ENCODE data around the gene P2RY6. TPM values are rescaled to one million over a fixed set of nuclear protein-coding genes. Genes with fewer than 3 reads are reported as not detected.
A peak's percentile ranks its signal among the peaks of the same experiment; 100 is the strongest.

The P2RY6 gene
- total and polyA plus RNA-seq, 2 of the 8 experiments (the other 6 are each of a cell fraction or from before 2014, with no cell fraction given), result 0.15 TPM; not detected in 1

DNA sequence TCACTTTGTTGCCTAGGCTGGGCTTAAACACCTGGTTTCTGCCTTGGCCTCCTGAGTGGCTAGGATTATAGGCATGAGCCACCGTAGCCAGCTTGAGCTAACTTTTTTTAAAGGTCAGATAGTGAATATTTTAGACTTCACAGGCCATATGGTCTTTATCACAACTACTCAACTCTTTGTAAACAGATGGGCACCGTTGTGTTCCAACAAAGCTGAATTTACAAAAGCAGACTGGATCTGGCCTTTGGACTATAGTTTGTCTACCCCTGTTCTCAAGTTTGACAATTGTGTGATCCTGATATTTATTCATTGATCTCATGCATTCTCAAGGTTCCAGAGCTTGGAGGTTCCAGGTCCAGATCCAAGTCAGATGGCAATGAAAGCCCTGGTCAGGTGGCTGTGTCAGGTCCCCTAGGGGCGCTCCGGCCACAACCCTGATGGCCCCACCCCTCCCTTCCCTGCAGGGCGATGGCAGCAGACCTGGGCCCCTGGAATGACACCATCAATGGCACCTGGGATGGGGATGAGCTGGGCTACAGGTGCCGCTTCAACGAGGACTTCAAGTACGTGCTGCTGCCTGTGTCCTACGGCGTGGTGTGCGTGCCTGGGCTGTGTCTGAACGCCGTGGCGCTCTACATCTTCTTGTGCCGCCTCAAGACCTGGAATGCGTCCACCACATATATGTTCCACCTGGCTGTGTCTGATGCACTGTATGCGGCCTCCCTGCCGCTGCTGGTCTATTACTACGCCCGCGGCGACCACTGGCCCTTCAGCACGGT lies 38.3 kb upstream of the P2RY6 start:
- CTCF ChIA-PET (ENCODE audit: partially characterized antibody), result interaction anchor here (0.8 to 21.6 kb wide), 16 partner anchors 9 to 405 kb away, joined by 3 to 451 read pairs (median 7); no protein-coding TSS in a partner anchor
- H2AFZ ChIP-seq (ENCODE audit: low read length), result no peak overlapping the region
- H3K27me3 ChIP-seq (replicated peaks in 1 of 4; ENCODE audit: control insufficient read depth in 3 of 4, extremely low read depth in 1 of 4, insufficient read depth in 3 of 4, low read length in 3 of 4), result no peaks in the 10 kb centered on the region
- no peaks in the 10 kb centered on the region for H4K20me1 ChIP-seq (replicated peaks in 1 of 2; ENCODE audit: control insufficient read depth in 1 of 2, insufficient read depth in 2 of 2, low read length in 2 of 2)
- no peak overlapping the region for H3K18ac ChIP-seq (ENCODE audit: extremely low read depth, low read length)
- H3K56ac ChIP-seq (replicated peaks; ENCODE audit: insufficient read length, low read depth, low read length), result no peak overlapping the region
- H3K23me2 ChIP-seq (ENCODE audit: low read depth, low read length), result 0 out of 2 replicates have a peak, but pooled peaks cover 2% of the 10 kb centered on the region
- H4K91ac ChIP-seq (replicated peaks; ENCODE audit: insufficient read length, low read length), result peak overlapping the region; percentile 56
- DNase-seq (ENCODE audit: low read depth in 1 of 2, low spot score in 2 of 2) (no peak), FAIRE-seq (no peak)
- H3K79me1 ChIP-seq (ENCODE audit: low read depth, low read length), result no peaks in the 10 kb centered on the region; the same call in 1 of the 2 replicates
- no peak overlapping the region for H2BK12ac ChIP-seq (ENCODE audit: low read depth, low read length)
- no peak overlapping the region for H3K4me3 ChIP-seq (ENCODE audit: extremely low read depth in 1 of 4, insufficient read depth in 2 of 4, low read depth in 3 of 4, low read length in 4 of 4)
- no peak overlapping the region for H2BK120ac ChIP-seq (replicated peaks; ENCODE audit: low read depth, low read length)
- H3K9me3 ChIP-seq (ENCODE audit: insufficient read depth in 2 of 2, low read depth in 1 of 2, low read length in 1 of 2), result no peaks in the 10 kb centered on the region
- H4K8ac ChIP-seq (ENCODE audit: extremely low read depth, insufficient read depth, low read length), result no peak overlapping the region
- H2BK5ac ChIP-seq (ENCODE audit: low read depth, low read length), result no peak overlapping the region
- H2BK15ac ChIP-seq (ENCODE audit: low read length), result no peak overlapping the region
- H3K79me2 ChIP-seq (ENCODE audit: control insufficient read depth in 1 of 2, insufficient read depth in 2 of 2, low read length in 2 of 2), result no peaks in the 10 kb centered on the region
- no peak overlapping the region for H3K14ac ChIP-seq (ENCODE audit: insufficient read length)
- 96% methylated on average over 22 of the region's 23 CpGs; no CpG with 5 or more reads in 1 of the 2 experiments for WGBS, 2 experiments (ENCODE audit: extremely low coverage in 1 of 2, insufficient coverage in 1 of 2, insufficient read length in 1 of 2, insufficient replicate concordance in 2 of 2, low coverage in 1 of 2, low lambda C conversion rate in 2 of 2, missing lambda C conversion rate in 1 of 2)
- no peak overlapping the region for H2AK5ac ChIP-seq (ENCODE audit: low read depth, low read length)
- H3K4me2 ChIP-seq (ENCODE audit: insufficient read depth in 1 of 2, low read depth in 2 of 2, low read length in 2 of 2), result no peak overlapping the region
- no peak overlapping the region for H2BK20ac ChIP-seq (ENCODE audit: low read length)
- no peaks in the 10 kb centered on the region for H3K36me3 ChIP-seq (ENCODE audit: control insufficient read depth in 2 of 4, insufficient read depth in 4 of 4, low read length in 3 of 4)
- no peak overlapping the region for H4K5ac ChIP-seq (ENCODE audit: insufficient read length, low read depth, low read length)
- no peak overlapping the region for H3K23ac ChIP-seq (ENCODE audit: insufficient read length)
- POLR2A ChIA-PET (ENCODE audit: partially characterized antibody), result no interaction called here
- no peak overlapping the region for H3K9ac ChIP-seq (replicated peaks in 1 of 4; ENCODE audit: extremely low read depth in 1 of 4, low read depth in 3 of 4, low read length in 3 of 4)
- no peak overlapping the region for H3K27ac ChIP-seq (ENCODE audit: low read depth, low read length)
- H3K4ac ChIP-seq (replicated peaks; ENCODE audit: insufficient read length, low read depth, low read length), result no peak overlapping the region
- peaks cover 0 to 4% (median under 1%) of the 10 kb centered on the region in 4 experiments; a peak in 3 of 7 replicates for H3K4me1 ChIP-seq (replicated peaks in 1 of 4; ENCODE audit: control insufficient read depth in 3 of 4, insufficient read depth in 4 of 4, low read length in 3 of 4)
- TF ChIP-seq EP300 (IDR thresholded peaks at IDR 0.05; ENCODE audit: borderline replicate concordance in 1 of 2, low read depth in 2 of 2, low read length in 2 of 2), result no peak
- TF ChIP-seq CHD1 (IDR thresholded peaks at IDR 0.05; ENCODE audit: low read depth, low read length), result no peak
- no peak for TF ChIP-seq TCF12 (IDR thresholded peaks at IDR 0.05; ENCODE audit: low read depth, low read length)
- no peak for TF ChIP-seq EZH2 (IDR thresholded peaks at IDR 0.05; ENCODE audit: low read depth, low read length, severe bottlenecking)
- no peak for TF ChIP-seq MAFK (IDR thresholded peaks at IDR 0.05; ENCODE audit: low read depth, low read length)
- TF ChIP-seq HDAC6 (IDR thresholded peaks at IDR 0.05; ENCODE audit: low read depth, low read length), result no peak
- no peak for TF ChIP-seq TEAD4 (IDR thresholded peaks at IDR 0.05; ENCODE audit: low read depth, low read length)
- no peak for TF ChIP-seq KDM1A (IDR thresholded peaks at IDR 0.05; ENCODE audit: borderline replicate concordance, low read length)
- TF ChIP-seq BACH1 (IDR thresholded peaks at IDR 0.05; ENCODE audit: low read length), result no peak

Measured in H1 (cell line).